Breast epithelium (tissue), 3 donors: ENCODE data around the gene CMTM8.

Source experiments
- POLR2A ChIP-seq: fragments of 450-650 bp; IDR thresholded peaks from one replicate; pipeline ENCODE4 v1.6.1; 2016; ENCODE audit warnings: antibody characterized with exemption, mild to moderate bottlenecking, moderate library complexity
- POLR2AphosphoS5 ChIP-seq, 3 donors: sonication (generic); formaldehyde crosslinking; IDR thresholded peaks; one replicate each; pipeline ENCODE4 v1.6.1; 2017; ENCODE audit warnings: antibody characterized with exemption in 3 of 3
- TF ChIP-seq, protein P1 (sequence below), 3 donors: fragments of 450-650 bp; IDR thresholded peaks; one replicate each; pipeline ENCODE4 v1.5.1; 2016 to 2017; ENCODE audit warnings: antibody characterized with exemption in 3 of 3, mild to moderate bottlenecking in 3 of 3, moderate library complexity in 3 of 3

- TF ChIP-seq POLR2A: no peak
- TF ChIP-seq, protein P1, sequence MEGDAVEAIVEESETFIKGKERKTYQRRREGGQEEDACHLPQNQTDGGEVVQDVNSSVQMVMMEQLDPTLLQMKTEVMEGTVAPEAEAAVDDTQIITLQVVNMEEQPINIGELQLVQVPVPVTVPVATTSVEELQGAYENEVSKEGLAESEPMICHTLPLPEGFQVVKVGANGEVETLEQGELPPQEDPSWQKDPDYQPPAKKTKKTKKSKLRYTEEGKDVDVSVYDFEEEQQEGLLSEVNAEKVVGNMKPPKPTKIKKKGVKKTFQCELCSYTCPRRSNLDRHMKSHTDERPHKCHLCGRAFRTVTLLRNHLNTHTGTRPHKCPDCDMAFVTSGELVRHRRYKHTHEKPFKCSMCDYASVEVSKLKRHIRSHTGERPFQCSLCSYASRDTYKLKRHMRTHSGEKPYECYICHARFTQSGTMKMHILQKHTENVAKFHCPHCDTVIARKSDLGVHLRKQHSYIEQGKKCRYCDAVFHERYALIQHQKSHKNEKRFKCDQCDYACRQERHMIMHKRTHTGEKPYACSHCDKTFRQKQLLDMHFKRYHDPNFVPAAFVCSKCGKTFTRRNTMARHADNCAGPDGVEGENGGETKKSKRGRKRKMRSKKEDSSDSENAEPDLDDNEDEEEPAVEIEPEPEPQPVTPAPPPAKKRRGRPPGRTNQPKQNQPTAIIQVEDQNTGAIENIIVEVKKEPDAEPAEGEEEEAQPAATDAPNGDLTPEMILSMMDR (IDR thresholded peaks at IDR 0.05): peak; percentile 23 to 53 (median 26)
- TF ChIP-seq POLR2AphosphoS5 (IDR thresholded peaks at IDR 0.05): no peak
These were observed 160.6 kb downstream of the CMTM8 start for GRCh38 chr3:32399030-32399620.
